Stimulated activated CD8-positive, alpha-beta memory T cell treated with anti-CD3 and anti-CD28 coated beads, Interleukin-12 subunit alpha, Interleukin-12 subunit beta, amount 100 ng/mL, for 4 hours (primary cell): ENCODE results near the gene CCR7.

Experiments
- DNase-seq: peaks from one replicate; pipeline ENCODE4 v3.0.0-alpha.2; 2020; ENCODE audit warnings: low read depth

CCR7 gene

DNA sequence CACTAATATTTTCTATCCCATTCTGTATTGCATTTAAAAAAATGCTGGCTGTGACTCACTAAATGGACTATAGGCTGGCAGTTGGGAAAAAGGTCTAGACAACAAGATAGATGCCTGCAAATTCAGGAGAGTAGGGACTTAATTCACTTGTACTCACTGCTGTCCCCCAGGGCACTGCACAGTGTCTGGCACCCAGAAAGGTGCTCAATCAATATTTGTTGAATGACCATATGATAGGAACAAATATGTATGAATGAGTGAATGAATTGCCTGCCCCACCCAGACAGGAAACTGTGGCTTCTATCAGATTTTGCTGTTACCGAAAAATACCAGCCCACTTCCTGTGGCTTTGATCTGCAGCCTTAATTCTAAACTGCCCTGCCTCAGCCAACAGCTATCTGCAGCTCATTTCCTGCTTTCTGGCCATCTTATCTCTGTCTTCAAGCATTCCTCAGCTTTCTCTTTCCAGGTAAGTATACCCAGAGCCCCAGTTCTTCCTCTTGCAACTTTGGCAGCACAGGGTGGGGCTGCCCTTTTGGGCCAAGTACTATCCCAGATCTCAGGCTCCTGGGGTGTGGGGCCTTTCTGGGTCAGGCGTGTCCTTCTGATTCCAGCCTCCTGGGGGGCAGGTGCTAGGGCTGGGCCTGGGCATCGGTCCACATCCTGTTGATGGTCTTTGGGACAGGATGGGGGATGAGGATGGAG lies 48.5 kb downstream of the CCR7 start:
- DNase-seq: peak; percentile 44

DNA sequence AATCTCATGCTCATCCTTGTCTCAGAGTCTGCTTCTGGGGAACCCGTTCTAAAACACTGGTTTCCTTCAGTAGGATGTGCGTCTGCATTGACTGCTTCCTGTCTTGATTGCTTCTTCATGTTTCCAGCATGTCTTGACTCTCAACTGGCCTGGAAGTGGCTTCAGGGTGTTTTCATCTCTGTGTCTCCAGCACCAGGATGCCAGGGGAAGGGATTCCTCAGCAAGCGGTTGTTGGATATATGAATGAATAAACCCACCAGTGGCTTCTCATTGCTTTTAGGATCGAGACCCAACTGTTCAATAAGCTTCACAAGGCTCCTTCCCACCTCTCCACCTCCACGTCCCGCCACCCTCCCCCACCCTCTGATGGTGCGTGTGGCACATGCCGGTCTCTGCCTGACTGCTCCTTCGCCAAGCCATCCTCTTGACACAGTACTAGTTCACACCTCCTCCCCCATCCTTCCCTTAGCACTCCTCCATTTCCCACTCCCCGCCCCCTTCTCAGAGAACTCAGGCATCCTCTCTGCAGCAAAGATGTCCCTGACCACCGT lies 49.7 kb downstream of the CCR7 start:
- no peak for DNase-seq

DNA sequence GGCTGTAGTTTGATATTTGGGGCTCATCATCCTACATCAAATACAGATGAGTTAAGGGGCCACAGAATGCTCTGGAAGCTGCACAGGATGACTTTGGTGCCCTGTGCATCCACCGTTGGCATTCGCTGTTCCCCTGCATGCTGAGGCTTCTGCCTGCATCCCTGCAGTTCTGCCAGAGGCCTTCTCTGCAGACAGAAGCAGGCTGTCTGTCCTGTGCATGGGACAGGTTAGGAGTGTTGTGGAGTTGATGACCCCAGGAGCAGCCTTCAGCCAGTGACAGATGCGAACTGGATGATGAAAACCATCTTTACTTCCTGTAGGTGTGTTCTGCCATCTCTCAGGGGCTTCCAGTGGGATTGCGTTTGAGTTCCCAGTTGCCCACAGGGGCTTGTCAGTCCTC lies 50.3 kb downstream of the CCR7 start:
- no peak for DNase-seq

DNA sequence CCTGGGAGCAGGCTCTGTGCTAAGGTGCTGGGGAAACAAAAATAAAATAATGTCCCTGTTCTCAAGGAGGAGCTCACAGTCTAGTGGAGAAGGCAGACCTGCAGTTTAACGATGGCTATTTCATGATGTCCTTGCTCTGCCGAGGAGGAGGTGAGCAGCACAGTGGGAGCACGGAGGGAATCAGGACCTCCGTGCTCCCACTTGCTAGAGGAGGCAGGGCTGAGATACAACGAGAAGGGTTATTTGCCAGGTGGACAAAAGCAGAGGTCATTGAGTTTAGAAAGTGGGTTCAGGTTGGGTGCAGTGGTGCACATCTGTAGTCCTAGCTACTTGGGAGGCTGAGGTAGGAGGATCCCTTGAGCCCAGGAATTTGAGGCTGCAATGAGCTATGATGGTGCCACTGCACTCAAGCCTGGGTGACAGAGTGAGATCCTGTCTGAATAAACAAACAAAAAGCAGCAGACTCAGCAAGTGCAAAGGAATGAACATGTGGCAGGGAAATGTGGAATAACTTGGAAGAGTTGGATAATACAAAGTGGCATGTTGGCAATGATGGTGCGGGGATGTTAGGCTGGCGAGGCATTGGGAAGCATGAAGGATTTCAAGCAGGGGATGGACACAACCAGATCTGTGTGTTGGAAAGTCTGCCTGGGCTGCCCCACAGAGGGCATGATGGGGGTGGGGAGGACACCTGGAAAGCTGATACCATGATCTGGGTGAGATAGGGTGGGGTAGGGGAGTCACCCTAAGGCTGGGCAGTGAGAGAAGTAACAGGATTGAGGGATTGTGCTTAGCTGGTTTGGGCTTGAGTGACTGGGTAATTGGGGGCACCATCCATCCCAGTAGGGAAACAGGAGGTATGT lies 51.0 kb downstream of the CCR7 start:
- no peak for DNase-seq

DNA sequence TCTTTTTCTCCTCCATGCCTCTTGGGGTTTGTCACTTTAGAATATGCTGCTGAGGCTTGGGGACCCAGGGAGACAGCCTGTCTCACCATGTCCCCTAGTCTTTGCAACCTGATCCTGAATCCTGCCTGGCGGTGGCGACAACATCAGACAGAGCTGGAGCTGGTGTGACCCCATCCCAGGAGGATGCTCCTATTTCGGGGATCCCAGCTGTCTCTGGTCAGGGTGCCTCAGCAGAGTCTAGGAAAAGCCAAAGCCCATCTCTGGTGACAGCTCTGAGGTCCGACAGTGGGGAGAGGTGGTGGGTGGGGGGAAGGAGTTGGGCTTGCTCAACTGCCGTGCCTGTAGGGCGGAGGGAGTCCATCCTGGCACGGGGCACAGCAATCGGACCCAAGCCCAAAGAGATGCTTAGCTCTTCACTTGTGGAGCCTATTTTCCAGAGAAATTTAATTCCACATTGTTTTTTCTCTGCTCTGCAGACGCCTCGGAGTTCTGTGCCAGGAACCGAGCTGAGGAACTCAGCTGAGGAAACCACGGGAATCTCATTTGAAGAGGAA lies 53.5 kb downstream of the CCR7 start:
- no peak for DNase-seq

DNA sequence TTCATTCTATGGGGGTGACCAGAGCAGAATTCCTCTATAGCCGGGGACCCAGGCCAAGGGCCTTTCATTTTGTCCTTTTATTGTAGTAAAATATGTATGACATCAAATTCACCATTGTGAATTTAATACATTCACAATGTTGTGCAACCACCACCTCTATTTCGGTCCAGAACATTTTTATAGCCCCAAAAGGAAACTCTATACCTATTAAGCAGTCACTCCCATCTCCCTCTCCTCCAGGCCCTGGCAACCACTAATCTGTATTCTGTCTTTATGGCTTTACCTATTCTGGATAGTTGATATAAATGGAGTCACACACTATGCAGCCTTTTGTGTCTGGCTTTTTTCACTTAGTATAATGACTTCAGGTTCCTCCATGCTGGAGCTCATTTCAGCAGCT lies 54.1 kb downstream of the CCR7 start:
- DNase-seq: no peak

DNA sequence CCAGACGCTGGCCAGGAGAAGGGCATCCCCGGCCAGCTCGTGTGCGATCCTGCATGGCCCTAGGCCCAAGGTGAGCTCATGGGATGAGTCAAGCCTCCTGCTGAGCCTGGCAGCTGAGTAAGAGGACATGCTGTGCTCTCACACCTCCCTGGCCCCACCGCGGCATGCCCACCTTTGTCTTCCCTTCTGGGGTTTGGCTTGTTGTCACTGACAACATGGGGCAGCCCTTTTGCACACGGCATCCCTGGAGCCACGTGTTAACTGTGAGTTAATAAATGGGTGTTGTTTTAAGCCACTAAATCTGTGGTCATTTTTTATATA lies 55.0 kb downstream of the CCR7 start:
- DNase-seq: no peak

DNA sequence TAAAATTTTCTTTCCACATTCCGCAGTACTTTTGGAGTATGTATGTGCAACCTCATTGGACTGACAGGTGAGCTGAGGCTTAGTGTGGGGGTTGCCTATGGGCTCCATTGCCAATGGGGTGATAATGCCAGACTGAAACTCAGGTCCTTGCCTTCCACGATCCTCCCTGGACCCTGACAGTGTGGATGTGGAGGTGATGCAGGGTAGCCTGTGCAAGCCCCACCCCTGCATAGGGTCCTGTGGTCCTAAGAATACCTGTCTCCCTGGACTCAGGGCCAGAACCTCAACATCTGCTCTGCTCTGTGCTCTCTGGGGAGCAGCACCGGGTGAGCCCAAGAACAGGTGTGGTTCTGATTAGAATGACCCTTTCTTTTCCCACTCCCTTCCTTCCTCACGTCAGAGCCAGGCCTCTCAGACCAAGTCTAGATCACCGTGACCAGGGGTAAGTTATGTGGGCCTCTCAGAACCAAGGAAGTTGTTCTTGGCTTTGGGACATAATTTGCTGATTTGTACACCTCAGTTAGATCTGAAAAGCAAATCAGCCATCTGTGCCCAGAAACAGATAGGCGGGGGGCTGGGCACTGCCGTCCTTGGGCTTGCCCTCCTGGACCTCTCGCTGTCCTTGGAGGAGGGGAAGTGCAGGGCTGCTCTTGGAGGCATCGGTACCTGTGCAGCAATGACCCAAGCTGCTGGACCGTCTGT lies 55.5 kb downstream of the CCR7 start:
- DNase-seq: no peak

DNA sequence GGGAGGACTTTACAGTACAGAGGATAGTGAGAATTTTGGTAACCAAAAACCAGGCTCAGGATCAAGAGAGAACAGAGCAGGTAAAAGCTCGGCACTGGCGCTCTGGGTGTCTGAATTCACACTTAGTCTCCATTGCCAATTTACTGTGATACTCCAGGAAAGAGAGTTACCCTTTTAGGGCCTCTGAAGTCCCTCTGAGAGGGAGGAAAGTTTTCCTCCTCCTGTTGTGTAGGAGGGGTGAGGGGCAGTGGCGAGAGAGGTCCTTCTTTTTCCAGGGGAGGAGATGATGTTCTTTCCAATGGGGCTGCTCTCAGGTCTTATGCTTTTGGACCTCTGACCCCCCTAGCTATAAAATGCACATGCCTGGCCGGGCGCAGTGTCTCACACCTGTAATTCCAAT lies 58.5 kb downstream of the CCR7 start:
- no peak for DNase-seq
